K562 (cell line): Measurements from ENCODE around the gene ELOVL7. TPM values are rescaled to one million over a fixed set of nuclear protein-coding genes. Genes with fewer than 3 reads are reported as not detected.

ENCODE experiments used
- ATAC-seq: fragments of 200-7000 bp; cut with Tn5 transposase; 3 replicates; pipeline ENCODE4 v1.9.1; 2020; ENCODE audit warnings: moderate library complexity
- BruUV-seq: library from RNA; stranded (reverse); fragments of 400-500 nt; replicated peaks from 2 replicates; lab custom pipeline; 2021; lab: Mats Ljungman, UMichigan
- CTCF ChIA-PET: fragments of 300-600 bp; formaldehyde crosslinking; extraction: SDS; loops from one replicate; lab custom pipeline; 2021; ENCODE audit warnings: low intra/inter-chr PET ratio; lab: Yijun Ruan, JAX
- POLR2A ChIA-PET: fragments of 300-600, 350-650 bp; sonication (Branson Sonifier 250); formaldehyde crosslinking; extraction: SDS; loops from one replicate; lab custom pipeline; 2021; ENCODE audit warnings: antibody characterized with exemption, inconsistent platforms; lab: Yijun Ruan, JAX
- DNase-seq, 4 experiments: peaks; one replicate each; pipeline versions ENCODE4 v3.0.0 to v3.0.0-alpha.2; 2011 to 2018; ENCODE audit warnings: low spot score in 3 of 4, mixed read lengths in 3 of 4; ENCODE audit errors: extremely low read depth in 1 of 4
- FAIRE-seq: peaks from 2 replicates; lab custom pipeline; 2011; peaks lifted over from hg19 to GRCh38; lab: Jason Lieb, UNC
- H2AFZ ChIP-seq: 2 replicates; pipeline ENCODE4 v1.6.0; 2011; ENCODE audit warnings: low read depth, low read length, control low read depth, inconsistent platforms
- H3K27ac ChIP-seq: fragments of 200-600 bp; 3 replicates; pipeline ENCODE4 v1.8.0; 2011; ENCODE audit warnings: low read depth, mild to moderate bottlenecking, control low read depth, inconsistent platforms, low read length, moderate library complexity, mixed read lengths; ENCODE audit errors: extremely low read depth
- H3K27me3 ChIP-seq, 2 experiments: fragments of 300-600 bp in 1 of 2; 2 replicates in 1 of 2; 3 replicates in 1 of 2; pipeline versions ENCODE4 v1.6.0 to v1.8.0; 2011; ENCODE audit warnings: inconsistent platforms in 2 of 2, low read length in 2 of 2, mild to moderate bottlenecking in 1 of 2, mixed read lengths in 1 of 2, moderate library complexity in 1 of 2; ENCODE audit not compliant: control insufficient read depth in 2 of 2, insufficient read depth in 2 of 2
- H3K36me3 ChIP-seq: fragments of 300-600 bp; 3 replicates; pipeline ENCODE4 v1.8.0; 2011; ENCODE audit warnings: mild to moderate bottlenecking, low read length, inconsistent platforms; ENCODE audit not compliant: control insufficient read depth, insufficient read depth
- H3K4me1 ChIP-seq, 2 experiments: fragments of 200-600 bp in 1 of 2; replicated peaks in 1 of 2; 2 replicates in 1 of 2; 3 replicates in 1 of 2; pipeline versions ENCODE4 v1.5.1 to v1.8.0; 2011; ENCODE audit warnings: inconsistent platforms in 2 of 2, low read length in 2 of 2, mild to moderate bottlenecking in 1 of 2, mixed read lengths in 1 of 2, moderate library complexity in 1 of 2; ENCODE audit not compliant: control insufficient read depth in 2 of 2, insufficient read depth in 2 of 2
- H3K4me2 ChIP-seq: 2 replicates; pipeline ENCODE4 v1.6.1; 2011; ENCODE audit warnings: low read length, control low read depth, inconsistent platforms, mixed read lengths; ENCODE audit not compliant: insufficient read depth
- H3K4me3 ChIP-seq: fragments of 200-600 bp; sonication (generic), shearing (Covaris generic); 2 replicates; pipeline ENCODE4 v1.5.1; 2016; ENCODE audit warnings: control low read depth, inconsistent platforms
- H3K79me2 ChIP-seq: fragments of 200-600 bp; 3 replicates; pipeline ENCODE4 v1.8.0; 2011; ENCODE audit warnings: low read length, inconsistent platforms; ENCODE audit not compliant: control insufficient read depth, insufficient read depth
- H3K9ac ChIP-seq, 2 experiments: 2 replicates each; pipeline versions ENCODE4 v1.6.0 to v1.6.1; 2011; ENCODE audit warnings: low read depth in 2 of 2, low read length in 2 of 2, control low read depth in 1 of 2, inconsistent platforms in 1 of 2, mild to moderate bottlenecking in 1 of 2, mixed read lengths in 1 of 2; ENCODE audit not compliant: insufficient read depth in 1 of 2
- H3K9me1 ChIP-seq: one replicate; pipeline ENCODE4 v1.6.0; 2011; ENCODE audit warnings: inconsistent platforms, mild to moderate bottlenecking, low read length, moderate library complexity; ENCODE audit not compliant: control insufficient read depth, insufficient read depth
- H3K9me3 ChIP-seq: replicated peaks from 2 replicates; pipeline ENCODE4 v1.5.1; 2011; ENCODE audit warnings: low read depth, low read length, inconsistent platforms; ENCODE audit not compliant: control insufficient read depth, insufficient read depth
- H4K20me1 ChIP-seq: replicated peaks from 2 replicates; pipeline ENCODE4 v1.6.1; 2011; ENCODE audit warnings: low read length, inconsistent platforms, mixed read lengths; ENCODE audit not compliant: control insufficient read depth, insufficient read depth
- ETS1 ChIP-seq: conservative IDR thresholded peaks from 2 replicates; pipeline ENCODE4 v1.6.1; 2011; ENCODE audit warnings: low read depth, mild to moderate bottlenecking, low read length; ENCODE audit not compliant: control insufficient read depth
- FOXP1 ChIP-seq: sonication (generic); formaldehyde crosslinking; IDR thresholded peaks from 2 replicates; pipeline ENCODE4 v1.8.0; 2022; ENCODE audit warnings: mild to moderate bottlenecking, missing genetic modification reagents
- HES1 ChIP-seq: fragments of 450-650 bp; IDR thresholded peaks from 2 replicates; pipeline ENCODE4 v1.6.1; 2016; ENCODE audit warnings: low read depth, mild to moderate bottlenecking, moderate library complexity
- HEY1 ChIP-seq: fragments of 250-450 bp; sonication (Bioruptor Pico); IDR thresholded peaks from 2 replicates; pipeline ENCODE4 v1.5.0; 2020; ENCODE audit warnings: mild to moderate bottlenecking, moderate library complexity, borderline replicate concordance
- HNRNPUL1 ChIP-seq: fragments of 200-400 bp; formaldehyde crosslinking; IDR thresholded peaks from 2 replicates; pipeline ENCODE4 v1.6.1; 2017; ENCODE audit warnings: low read length
- MAFF ChIP-seq: IDR thresholded peaks from 2 replicates; pipeline ENCODE4 v1.6.1; 2012; ENCODE audit warnings: low read length, improper control_type of control experiment
- MLLT1 ChIP-seq, 2 experiments: fragments of 450-650 bp; IDR thresholded peaks; 2 replicates each; pipeline ENCODE4 v1.6.1; 2016
- NCOA6 ChIP-seq: fragments of 450-650 bp; IDR thresholded peaks from 2 replicates; pipeline ENCODE4 v1.6.1; 2017; ENCODE audit warnings: mild to moderate bottlenecking
- POU5F1 ChIP-seq: fragments of 150-350 bp; IDR thresholded peaks from 2 replicates; pipeline ENCODE4 v1.6.1; 2014; ENCODE audit warnings: borderline replicate concordance, low read length, low read depth, mild to moderate bottlenecking; ENCODE audit not compliant: partially characterized antibody
- SMARCA5 ChIP-seq: fragments of 450-650 bp; IDR thresholded peaks from 2 replicates; pipeline ENCODE4 v1.6.1; 2016
- THRAP3 ChIP-seq: fragments of 450-650 bp; IDR thresholded peaks from 2 replicates; pipeline ENCODE4 v1.6.1; 2016; ENCODE audit warnings: mild to moderate bottlenecking, inconsistent platforms, borderline replicate concordance
- ZC3H4 ChIP-seq: sonication (generic); formaldehyde crosslinking; IDR thresholded peaks from 2 replicates; pipeline ENCODE4 v1.9.0; 2021; ENCODE audit warnings: missing genetic modification reagents, borderline replicate concordance
- ZNF121 ChIP-seq: sonication (generic); formaldehyde crosslinking; conservative IDR thresholded peaks from 2 replicates; pipeline ENCODE4 v1.8.0; 2022; ENCODE audit warnings: missing genetic modification reagents
- WGBS: fragments of 100-300 bp; shearing (Covaris generic); methylation state at CpG from one replicate; pipeline ENCODE4 v1.1.6; 2016; ENCODE audit warnings: low coverage, mixed read lengths; ENCODE audit not compliant: insufficient coverage; ENCODE audit errors: missing lambda C conversion rate; 5-methylcytosine and 5-hydroxymethylcytosine counted together
- in situ Hi-C: fragments of 300-500 bp; cut with MboI; formaldehyde crosslinking; loops from 4 replicates; pipeline ENCODE4 v1.15.0; 2018; ENCODE audit warnings: inconsistent platforms, mixed read lengths
- intact Hi-C: fragments of 100-400 bp; cut with micrococcal nuclease; formaldehyde crosslinking; loops from 2 replicates; pipeline ENCODE4 v1.14.2; 2022
- polyA plus RNA-seq, 8 experiments: library from polyadenylated mRNA; depleted of rRNA in 4 of 8; stranded (reverse) in 5 of 8; unstranded in 3 of 8; fragments of >200 nt; fragmentation: Nextera tagmentation in 2 of 8; fragmentation: Illumina TruSeq in 1 of 8; extraction: Ambion mirVana in 2 of 8; extraction: Trizol in 1 of 8; gene quantifications; 2 replicates each; pipeline versions ENCODE4 v1.2.1 to v1.2.3, GENCODE V29; 2011 to 2014; ENCODE audit warnings: inconsistent platforms in 1 of 8, missing spikeins in 1 of 8
- total RNA-seq, 7 experiments: library from RNA; depleted of rRNA in 6 of 7; stranded (reverse); fragments of >200 nt in 6 of 7; fragmentation: Illumina TruSeq in 2 of 7; extraction: Trizol in 2 of 7; gene quantifications; 2 replicates each; pipeline versions ENCODE4 v1.2.1 to v1.2.3, GENCODE V29; 2011 to 2021; ENCODE audit warnings: low replicate concordance in 1 of 7

ELOVL7 gene
- total and polyA plus RNA-seq, 9 of the 15 experiments (the other 6 are each of a cell fraction or from before 2014, with no cell fraction given), result 4.5 to 12.3 (median 6.9) TPM

GRCh38 chr5:60792438-60792837 lies 51.6 kb downstream of the ELOVL7 start:
- no peak overlapping the region for H3K4me3 ChIP-seq
- no peaks in the 10 kb centered on the region for H3K36me3 ChIP-seq
- CTCF ChIA-PET, result no interaction called here
- DNase-seq (no peak), ATAC-seq (no peak), FAIRE-seq (no peak)
- H3K9me3 ChIP-seq, result no peaks in the 10 kb centered on the region
- no peak overlapping the region for H2AFZ ChIP-seq
- H3K9me1 ChIP-seq, result no peaks in the 10 kb centered on the region
- WGBS, result 4% methylated on average over 2 of the region's 2 CpGs
- in situ Hi-C loops, result no loop called here
- no peaks in the 10 kb centered on the region for H4K20me1 ChIP-seq
- H3K4me2 ChIP-seq, result no peak overlapping the region
- no TSS peak for BruUV-seq
- POLR2A ChIA-PET, result interaction anchor here (1.6 kb wide), 1 partner anchor 20 kb away, joined by 4 read pairs; no protein-coding TSS in a partner anchor
- H3K9ac ChIP-seq, result no peak overlapping the region
- H3K4me1 ChIP-seq, result peaks cover 0 to 6% of the 10 kb centered on the region in 2 experiments; a peak in 2 of 5 replicates
- intact Hi-C loops, result no loop called here
- no peaks in the 10 kb centered on the region for H3K79me2 ChIP-seq
- H3K27me3 ChIP-seq, result no peaks in the 10 kb centered on the region
- no peak for TF ChIP-seq THRAP3
- TF ChIP-seq ZNF121, result peak; percentile 75
- no peak for TF ChIP-seq MLLT1 (IDR thresholded peaks at IDR 0.05)
- TF ChIP-seq HNRNPUL1, result no peak
- H3K27ac ChIP-seq, result no peak overlapping the region

- no peak overlapping the region for H3K4me3 ChIP-seq
- H3K9ac ChIP-seq, result no peak overlapping the region
- no peaks in the 10 kb centered on the region for H3K36me3 ChIP-seq
- no peak overlapping the region for H2AFZ ChIP-seq
- H3K79me2 ChIP-seq, result no peaks in the 10 kb centered on the region
- no peak for DNase-seq
- ChIA-PET POLR2A (no interaction called here), CTCF (no interaction called here)
- no peaks in the 10 kb centered on the region for H4K20me1 ChIP-seq
- BruUV-seq, result no TSS peak
- no peaks in the 10 kb centered on the region for H3K9me1 ChIP-seq
- FAIRE-seq, result no peak
- no peaks in the 10 kb centered on the region for H3K27me3 ChIP-seq
- H3K9me3 ChIP-seq, result no peaks in the 10 kb centered on the region
- H3K4me2 ChIP-seq, result no peak overlapping the region
- H3K27ac ChIP-seq, result no peak overlapping the region
- TF ChIP-seq ZC3H4 (CRISPR knock-in tag), result no peak
- no peak for TF ChIP-seq HEY1 (CRISPR knock-in tag)
- no peak for TF ChIP-seq MAFF
- no peak for TF ChIP-seq ETS1
- TF ChIP-seq FOXP1 (CRISPR knock-in tag), result no peak
- no peak for TF ChIP-seq SMARCA5
- no peak for TF ChIP-seq NCOA6
- TF ChIP-seq HES1, result no peak
- TF ChIP-seq POU5F1, result no peak
- TF ChIP-seq, all 486 proteins: peak for 0
- WGBS, result 38% methylated on average over 3 of the region's 3 CpGs
- in situ Hi-C loops, result no loop called here
- no peak for ATAC-seq
- intact Hi-C loops, result no loop called here
- peaks cover 0 to under 1% of the 10 kb centered on the region in 2 experiments; a peak in 1 of 5 replicates for H3K4me1 ChIP-seq
Measured at GRCh38 chr5:60789551-60789950, 54.5 kb downstream of the ELOVL7 start.
